ENCODE results near the gene TWIST2. TPM values are rescaled to one million over a fixed set of nuclear protein-coding genes. Genes with fewer than 3 reads are reported as not detected.

Gene TWIST2
- total and polyA plus RNA-seq, 9 of the 15 experiments (the other 6 are each of a cell fraction or from before 2014, with no cell fraction given) = not detected

DNA sequence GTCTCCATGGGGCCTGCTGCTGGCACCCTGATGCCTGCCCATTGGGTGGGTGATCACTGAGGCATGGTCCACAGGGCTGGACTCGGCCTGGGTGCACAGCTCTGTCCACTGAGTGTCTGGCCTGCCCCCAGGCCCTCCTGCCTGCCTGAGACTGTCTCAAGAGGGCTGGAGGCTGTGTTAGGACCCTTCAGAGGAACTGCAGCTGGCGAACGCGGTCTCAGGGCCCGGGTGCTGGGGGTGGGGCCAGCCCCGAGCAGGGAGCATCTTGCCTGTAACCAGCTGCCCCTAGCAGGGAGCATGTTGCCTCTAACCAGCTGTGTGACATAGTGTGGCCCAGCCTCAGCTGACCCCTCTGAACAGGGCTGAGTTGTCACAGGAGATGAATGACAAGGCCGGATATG, 50.0 kb downstream of the TWIST2 start:
- CTCF ChIA-PET (ENCODE audit: low intra/inter-chr PET ratio) = no interaction called here
- WGBS (ENCODE audit: insufficient coverage, low coverage, missing lambda C conversion rate) = 0% methylated on average over 7 of the region's 7 CpGs
- TF ChIP-seq ZNF445 (CRISPR knock-in tag; IDR thresholded peaks at IDR 0.05; ENCODE audit: low read depth) (no peak), CBX3 (IDR thresholded peaks at IDR 0.05; ENCODE audit: borderline replicate concordance in 1 of 2, low read length in 2 of 2) (no peak), ZNF146 (CRISPR knock-in tag; IDR thresholded peaks at IDR 0.05; ENCODE audit: unreplicated experiment) (no peak), CEBPG (CRISPR knock-in tag; IDR thresholded peaks at IDR 0.05) (no peak), CEBPG (tag; conservative IDR thresholded peaks at IDR 0.05 in 1 of 2, IDR thresholded peaks at IDR 0.05 in 1 of 2) (no peak), NUFIP1 (IDR thresholded peaks at IDR 0.05; ENCODE audit: partially characterized antibody) (no peak)
- TF ChIP-seq, protein P1, sequence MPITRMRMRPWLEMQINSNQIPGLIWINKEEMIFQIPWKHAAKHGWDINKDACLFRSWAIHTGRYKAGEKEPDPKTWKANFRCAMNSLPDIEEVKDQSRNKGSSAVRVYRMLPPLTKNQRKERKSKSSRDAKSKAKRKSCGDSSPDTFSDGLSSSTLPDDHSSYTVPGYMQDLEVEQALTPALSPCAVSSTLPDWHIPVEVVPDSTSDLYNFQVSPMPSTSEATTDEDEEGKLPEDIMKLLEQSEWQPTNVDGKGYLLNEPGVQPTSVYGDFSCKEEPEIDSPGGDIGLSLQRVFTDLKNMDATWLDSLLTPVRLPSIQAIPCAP (CRISPR knock-in tag; IDR thresholded peaks at IDR 0.05; ENCODE audit: borderline replicate concordance) = no peak
- Histone ChIP-seq H3K27me3 (ENCODE audit: control insufficient read depth in 2 of 2, insufficient read depth in 2 of 2, low read length in 2 of 2) (peaks cover 0 to 39% of the 10 kb centered on the region in 2 experiments; a peak in 4 of 5 replicates), H3K4me3 (no peak overlapping the region), H3K9me1 (ENCODE audit: control insufficient read depth, insufficient read depth, low read length) (no peaks in the 10 kb centered on the region), H4K20me1 (replicated peaks; ENCODE audit: control insufficient read depth, insufficient read depth, low read length) (no peaks in the 10 kb centered on the region), H3K79me2 (ENCODE audit: control insufficient read depth, insufficient read depth, low read length) (no peaks in the 10 kb centered on the region), H3K4me2 (ENCODE audit: insufficient read depth, low read length) (no peak overlapping the region), H3K4me1 (replicated peaks in 1 of 2; ENCODE audit: control insufficient read depth in 2 of 2, insufficient read depth in 2 of 2, low read length in 2 of 2) (no peaks in the 10 kb centered on the region), H3K9me3 (replicated peaks; ENCODE audit: control insufficient read depth, insufficient read depth, low read depth, low read length) (no peaks in the 10 kb centered on the region), H2AFZ (ENCODE audit: low read depth, low read length) (no peak overlapping the region), H3K27ac (ENCODE audit: extremely low read depth, low read depth, low read length) (no peak overlapping the region), H3K9ac (ENCODE audit: insufficient read depth in 1 of 2, low read depth in 2 of 2, low read length in 2 of 2) (no peak overlapping the region), H3K36me3 (ENCODE audit: control insufficient read depth, insufficient read depth, low read length) (no peaks in the 10 kb centered on the region)
- intact Hi-C loops (cut with micrococcal nuclease) (no loop called here), in situ Hi-C loops (cut with MboI) (no loop called here)
- POLR2A ChIA-PET = no interaction called here
- ATAC-seq = no peak
- BruUV-seq (replicated peaks) = no TSS peak
- no peak for DNase-seq (ENCODE audit: extremely low read depth in 1 of 4, low spot score in 3 of 4)
- no peak for FAIRE-seq

Measured in K562 (cell line).